ENCODE measurements around the gene PLCXD3.

GRCh38 chr5:41286696-41287095 is 223.7 kb downstream of the PLCXD3 start:
- TF ChIP-seq POLR2A (IDR thresholded peaks at IDR 0.05) (no peak), CTCF (IDR thresholded peaks at IDR 0.05) (no peak), POLR2AphosphoS5 (IDR thresholded peaks at IDR 0.05; ENCODE audit: insufficient read depth in 1 of 2, low read depth in 1 of 2) (no peak)
